ENCODE results near the gene LPP. TPM values are rescaled to one million over a fixed set of nuclear protein-coding genes. Genes with fewer than 3 reads are reported as not detected.

LPP gene
- total and polyA plus RNA-seq, 2 of the 13 experiments (the other 11 are each of a cell fraction or from before 2014, with no cell fraction given): 19.2 to 29.9 TPM

- TF ChIP-seq ZNF407 (CRISPR knock-in tag; IDR thresholded peaks at IDR 0.05; ENCODE audit: not compliant biosample characterization) (no peak), GPN1 (CRISPR knock-in tag; IDR thresholded peaks at IDR 0.05; ENCODE audit: borderline replicate concordance) (no peak), PCBP1 (IDR thresholded peaks at IDR 0.05; ENCODE audit: borderline replicate concordance, low read depth, low read length) (no peak), ZSCAN29 (CRISPR knock-in tag; conservative IDR thresholded peaks at IDR 0.05) (no peak), RARA (CRISPR knock-in tag; IDR thresholded peaks at IDR 0.05) (peak; percentile 89), ZNF329 (CRISPR knock-in tag; IDR thresholded peaks at IDR 0.05; ENCODE audit: low read depth) (no peak), KDM3A (CRISPR knock-in tag; IDR thresholded peaks at IDR 0.05; ENCODE audit: low read depth) (peak; percentile 65; the same call in 1 of the 2 replicates), HOXA9 (CRISPR knock-in tag; IDR thresholded peaks at IDR 0.05; ENCODE audit: borderline replicate concordance) (no peak), BRD4 (CRISPR knock-in tag; IDR thresholded peaks at IDR 0.05) (no peak), KLF12 (CRISPR knock-in tag; IDR thresholded peaks at IDR 0.05; ENCODE audit: borderline replicate concordance) (no peak), ZBTB14 (CRISPR knock-in tag; IDR thresholded peaks at IDR 0.05) (no peak), LRRFIP1 (CRISPR knock-in tag; conservative IDR thresholded peaks at IDR 0.05) (no peak), HHEX (CRISPR knock-in tag; IDR thresholded peaks at IDR 0.05) (peak; percentile 96), TAF15 (IDR thresholded peaks at IDR 0.05; ENCODE audit: low read depth, low read length, poor library complexity, severe bottlenecking) (no peak), SP1 (IDR thresholded peaks at IDR 0.05) (no peak), SP1 (CRISPR knock-in tag; IDR thresholded peaks at IDR 0.05) (no peak), KMT2A (CRISPR knock-in tag; IDR thresholded peaks at IDR 0.05) (peak; percentile 55; the same call in 1 of the 2 replicates), RFX1 (IDR thresholded peaks at IDR 0.05) (no peak)
These were observed 685.3 kb downstream of the LPP start (continued) for GRCh38 chr3:188839187-188839695.
